COLO668 (cell line): Measurements from ENCODE around the gene MYH7.
"Not testable (repeated sequence)": the region's sequence is repeated elsewhere in the genome, so short reads cannot be mapped to it uniquely, and the experiment has no call there.

Experiments
- DNase-seq: peaks from one replicate; lab custom pipeline; 2025; ENCODE audit not compliant: unreplicated experiment; lab: John Stamatoyannopoulos, UW

MYH7 gene

GRCh38 chr14:23431486-23431885 is 4.0 kb downstream of the MYH7 start:
- no peak for DNase-seq

DNA sequence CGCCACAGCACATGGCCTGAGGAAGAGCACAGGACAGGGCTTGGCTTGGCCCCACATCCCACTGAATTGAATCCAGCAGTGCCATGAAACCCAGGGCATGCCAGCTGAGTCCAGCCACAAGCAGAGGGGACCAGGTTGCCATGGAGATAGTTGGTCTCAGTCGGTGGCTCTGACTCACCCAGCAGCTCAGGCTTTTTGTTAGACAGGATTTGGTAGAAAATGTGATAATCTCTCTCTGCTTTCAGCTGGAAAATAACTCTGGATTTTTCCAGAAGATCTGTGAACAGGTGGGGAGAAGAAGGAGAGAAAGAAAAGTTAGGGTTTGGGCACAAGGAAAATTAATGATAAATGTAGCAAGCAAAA is 4.8 kb downstream of the MYH7 start:
- DNase-seq, result no peak

- DNase-seq, result no peak
Measured at GRCh38 chr14:23430016-23430722, 5.3 kb downstream of the MYH7 start.

DNA sequence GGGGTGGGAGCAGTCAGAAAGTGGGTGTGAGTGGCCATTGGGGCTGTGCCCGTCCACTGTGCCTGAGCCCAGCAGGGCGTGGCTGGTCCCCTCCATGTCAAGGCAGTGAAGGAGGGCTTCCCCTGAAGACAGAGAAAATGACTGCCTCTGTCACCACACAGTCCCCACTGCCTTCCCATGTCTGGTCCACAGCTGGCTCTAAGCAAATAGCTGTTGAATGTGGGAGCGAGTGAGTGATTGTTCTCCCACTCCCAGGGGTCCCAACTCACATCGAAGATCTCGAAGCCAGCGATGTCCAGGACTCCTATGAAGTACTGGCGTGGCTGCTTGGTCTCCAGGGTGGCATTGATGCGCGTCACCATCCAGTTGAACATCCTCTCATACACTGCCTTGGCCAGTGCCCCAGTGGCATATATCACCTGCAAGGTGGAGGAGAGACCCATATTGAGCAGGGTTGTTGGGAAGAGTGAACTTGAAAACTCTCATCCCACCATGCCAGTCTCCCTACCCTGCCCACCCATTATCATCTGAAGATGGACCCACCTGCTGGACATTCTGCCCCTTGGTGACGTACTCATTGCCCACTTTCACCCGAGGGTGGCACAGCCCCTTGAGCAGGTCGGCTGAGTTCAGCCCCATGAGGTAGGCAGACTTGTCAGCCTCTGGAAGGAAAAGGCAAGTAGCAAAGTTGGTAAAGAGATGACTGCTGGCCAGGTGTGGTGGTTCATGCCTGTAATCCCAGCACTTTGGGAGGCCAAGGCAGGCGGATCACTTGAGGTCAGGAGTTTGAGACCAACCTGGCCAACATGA is 6.6 kb downstream of the MYH7 start:
- no peak for DNase-seq

DNA sequence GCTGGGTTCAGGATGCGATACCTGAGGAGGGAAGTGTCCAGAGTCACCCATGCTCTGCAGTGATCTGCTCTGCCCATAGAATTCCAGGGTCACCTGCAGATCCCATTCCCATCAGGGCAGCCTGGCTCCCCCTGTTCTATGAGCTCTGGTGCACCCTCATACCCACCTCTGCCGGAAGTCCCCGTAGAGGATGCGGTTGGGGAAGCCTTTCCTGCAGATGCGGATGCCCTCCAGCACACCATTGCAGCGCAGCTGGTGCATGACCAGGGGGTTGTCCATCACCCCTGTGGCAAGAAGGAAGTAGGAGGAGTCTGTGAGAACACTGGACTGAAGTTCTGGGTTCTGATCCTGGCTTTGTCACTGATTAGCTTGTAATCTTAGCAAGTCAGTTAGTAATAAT is 9.7 kb downstream of the MYH7 start:
- DNase-seq, result not testable (repeated sequence)

DNA sequence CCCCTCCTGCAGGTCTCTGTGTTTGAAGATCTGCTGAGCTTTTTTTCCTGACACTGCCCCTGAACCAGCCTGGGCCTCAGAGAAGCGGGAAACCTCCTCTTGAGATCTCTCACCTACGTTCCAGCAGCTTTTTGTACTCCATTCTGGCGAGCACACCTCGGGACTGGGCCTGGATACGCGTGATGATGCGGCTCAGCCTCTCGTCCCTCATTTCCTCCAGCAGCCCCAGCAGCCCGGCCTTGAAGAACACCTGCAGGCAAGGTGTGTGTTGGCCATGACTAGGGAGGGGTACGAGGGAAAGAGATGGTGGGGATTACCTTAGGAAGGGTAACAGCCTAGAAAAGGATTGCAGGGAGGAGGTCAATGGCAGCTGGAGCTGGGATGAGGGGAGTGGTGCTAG is 10.3 kb downstream of the MYH7 start:
- DNase-seq, result no peak

GRCh38 chr14:23423657-23424056 is 11.8 kb downstream of the MYH7 start:
- DNase-seq, result no peak

DNA sequence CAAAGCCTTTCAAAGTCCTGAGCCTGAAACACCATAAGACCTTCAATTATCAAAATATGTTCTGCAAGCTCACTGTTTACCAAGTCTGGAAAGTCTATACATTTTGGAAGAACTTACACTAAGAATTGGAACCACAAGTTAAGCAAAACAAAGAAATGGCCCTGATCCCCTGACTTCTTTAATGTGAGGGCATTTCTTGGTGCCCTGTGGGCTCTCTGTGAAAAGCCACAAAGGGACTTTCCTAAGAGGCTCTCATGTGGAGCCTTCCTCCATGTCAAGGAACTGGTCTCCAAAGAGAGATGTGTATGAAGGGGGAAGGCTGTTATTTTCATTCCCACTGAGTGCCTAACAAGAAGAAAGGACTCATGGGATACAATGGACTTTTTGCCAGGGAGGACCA is 13.9 kb downstream of the MYH7 start:
- no peak for DNase-seq

DNA sequence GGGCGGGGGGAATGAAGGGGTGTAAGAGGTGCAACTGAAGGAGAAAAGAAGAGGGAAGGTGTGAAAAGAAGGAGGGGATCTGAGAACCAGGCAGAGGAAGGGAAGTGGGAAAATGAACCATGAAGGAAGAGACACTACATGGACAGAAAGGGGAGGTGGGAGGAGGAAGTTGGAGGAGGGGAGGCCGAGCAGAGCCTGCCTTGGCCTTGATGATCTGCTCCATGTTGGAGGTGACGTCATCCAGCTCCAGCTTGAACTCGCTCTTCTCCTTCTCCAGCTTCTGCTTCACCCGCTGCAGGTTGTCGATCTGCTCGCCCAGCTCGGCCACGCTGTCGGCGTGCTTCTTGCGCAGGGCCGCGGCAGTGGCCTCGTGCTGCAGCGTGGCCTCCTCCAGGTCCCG is 15.8 kb downstream of the MYH7 start:
- DNase-seq, result not testable (repeated sequence)

- DNase-seq, result no peak
Measured at GRCh38 chr14:23418021-23418420, 17.4 kb downstream of the MYH7 start.

DNA sequence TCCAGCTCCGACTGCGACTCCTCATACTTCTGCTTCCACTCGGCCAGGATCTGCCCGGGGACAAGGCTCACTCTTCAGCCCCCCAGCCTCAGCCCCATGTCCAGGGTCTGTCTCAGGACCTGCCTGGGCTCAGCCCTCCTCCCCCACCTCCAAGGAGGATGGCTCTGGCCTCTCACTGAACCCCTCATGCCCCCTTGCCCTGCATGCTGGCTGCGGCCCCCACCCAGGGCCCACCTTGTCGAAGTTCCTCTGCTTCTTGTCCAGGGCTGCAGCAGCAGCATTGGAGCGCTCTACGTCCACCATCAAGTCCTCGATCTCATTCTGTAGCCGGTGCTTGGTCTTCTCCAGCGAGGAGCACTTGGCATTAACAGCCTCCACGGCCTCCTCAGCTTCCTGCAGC is 18.2 kb downstream of the MYH7 start:
- DNase-seq, result not testable (repeated sequence)

GRCh38 chr14:23416801-23417200 is 18.7 kb downstream of the MYH7 start:
- no peak for DNase-seq

DNA sequence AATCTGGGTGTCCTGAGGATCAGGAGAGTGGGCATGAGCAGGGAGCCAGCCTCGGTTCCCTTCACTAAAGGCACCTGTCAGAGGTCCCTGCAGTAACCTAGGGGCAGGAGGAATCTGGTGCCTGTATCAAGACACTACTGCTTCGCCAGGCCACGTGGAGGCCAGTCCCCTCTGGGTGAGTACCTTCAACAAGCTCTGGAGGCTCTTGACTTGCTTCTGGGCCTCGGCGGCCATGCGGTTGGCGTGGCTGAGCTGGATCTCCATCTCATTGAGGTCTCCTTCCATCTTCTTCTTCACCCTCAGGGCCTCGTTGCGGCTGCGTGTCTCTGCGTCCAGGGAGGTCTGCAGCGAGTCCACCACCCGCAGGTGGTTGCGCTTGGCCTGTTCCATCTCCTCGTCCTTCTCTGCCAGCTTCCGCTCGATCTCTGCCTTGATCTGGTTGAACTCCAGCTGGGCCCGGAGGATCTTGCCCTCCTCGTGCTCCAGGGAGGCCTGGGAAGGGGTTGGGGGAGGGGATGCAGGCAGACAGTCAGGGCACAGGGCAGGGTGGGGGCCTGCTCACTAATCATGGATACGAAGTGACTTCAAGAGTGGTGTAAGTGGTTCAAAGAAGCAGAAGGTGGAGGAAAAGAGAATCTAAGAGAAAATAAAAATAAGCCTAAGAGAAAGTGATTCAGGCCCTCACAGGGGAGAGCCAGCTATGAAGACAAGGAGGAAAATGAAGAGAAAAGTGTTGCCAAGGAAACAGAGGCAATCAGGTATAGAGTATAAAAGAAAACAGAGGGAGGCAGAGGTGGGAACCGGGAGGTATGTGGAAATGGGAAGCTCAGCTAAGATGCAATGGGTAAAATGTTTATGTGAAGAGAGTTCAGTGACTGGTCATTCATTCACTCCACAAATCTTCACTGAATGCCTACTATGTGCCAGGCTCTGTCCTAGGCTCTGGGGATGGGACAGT is 19.4 kb downstream of the MYH7 start:
- no peak for DNase-seq

DNA sequence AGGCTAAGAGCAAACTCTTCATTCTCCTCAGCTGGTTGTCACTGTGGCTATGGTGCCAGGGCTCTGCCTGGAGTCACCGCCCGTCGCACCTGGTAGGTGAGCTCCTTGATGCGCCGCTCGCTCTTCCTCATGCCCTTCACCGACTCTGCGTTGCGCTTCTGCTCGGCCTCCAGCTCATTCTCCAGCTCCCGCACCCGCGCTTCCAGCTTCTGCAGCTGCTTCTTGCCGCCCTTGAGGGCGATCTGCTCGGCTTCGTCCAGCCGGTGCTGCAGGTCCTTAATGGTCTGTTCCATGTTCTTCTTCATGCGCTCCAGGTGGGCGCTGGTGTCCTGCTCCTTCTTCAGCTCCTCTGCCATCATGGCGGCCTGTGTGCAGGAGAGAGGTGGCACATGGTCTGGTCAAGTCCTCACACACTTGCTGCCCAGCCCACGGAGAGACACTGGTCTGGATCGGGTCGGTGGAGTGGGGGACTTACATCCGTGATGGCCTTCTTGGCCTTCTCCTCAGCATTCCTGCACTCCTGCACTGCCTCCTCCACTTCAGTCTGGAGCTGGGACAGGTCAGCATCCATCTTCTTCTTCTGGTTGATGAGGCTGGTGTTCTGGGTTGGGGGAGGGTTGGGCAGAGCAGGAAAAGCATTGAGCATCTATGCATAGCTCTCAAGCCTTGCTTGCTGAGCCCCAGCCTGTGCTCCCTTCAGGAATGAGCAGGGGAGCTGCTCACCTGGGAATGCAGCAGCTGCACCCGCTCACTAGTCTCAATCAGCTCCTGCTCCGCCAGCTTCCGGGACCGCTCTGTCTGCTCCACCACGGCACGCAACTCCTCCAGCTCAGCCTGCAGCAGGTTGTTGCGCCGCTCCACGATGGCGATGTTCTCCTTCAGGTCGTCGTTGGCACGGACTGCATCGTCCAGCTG is 20.3 kb downstream of the MYH7 start:
- DNase-seq, result no peak

DNA sequence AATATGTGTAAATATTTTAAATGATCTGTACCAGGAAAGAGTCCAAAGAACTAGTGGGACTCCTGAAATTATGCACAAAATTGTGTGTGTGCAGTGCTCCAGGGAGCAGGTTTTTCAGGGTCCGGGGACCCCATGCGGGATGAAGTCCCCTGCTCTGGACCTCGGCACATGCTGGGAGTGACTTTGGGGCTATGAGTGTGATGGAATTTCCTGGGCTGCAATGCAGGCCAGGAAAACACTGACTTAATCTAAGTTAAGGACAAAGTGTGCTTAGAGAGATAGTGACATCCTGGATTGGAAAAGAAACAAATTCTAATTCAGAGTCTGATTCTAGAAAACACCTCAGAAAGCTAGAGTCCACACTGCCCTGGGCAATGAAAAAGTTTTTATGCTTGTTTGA is 21.2 kb downstream of the MYH7 start:
- no peak for DNase-seq

DNA sequence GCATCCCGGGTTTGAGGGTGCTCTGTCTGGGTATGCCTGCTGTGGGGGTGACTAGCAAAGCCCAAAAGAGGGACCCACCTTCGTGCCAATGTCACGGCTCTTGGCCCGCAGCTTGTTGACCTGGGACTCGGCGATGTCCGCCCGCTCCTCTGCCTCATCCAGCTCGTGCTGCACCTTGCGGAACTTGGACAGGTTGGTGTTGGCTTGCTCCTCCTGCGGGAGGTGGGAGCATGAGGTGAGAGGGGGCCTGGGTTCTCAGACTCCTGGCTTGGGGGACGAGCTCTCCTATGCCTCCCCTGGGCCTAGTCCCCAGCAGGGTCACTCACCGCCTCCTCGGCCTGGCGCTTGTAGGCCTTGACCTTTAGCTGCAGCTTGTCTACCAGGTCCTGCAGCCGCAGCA is 21.8 kb downstream of the MYH7 start:
- DNase-seq, result no peak

DNA sequence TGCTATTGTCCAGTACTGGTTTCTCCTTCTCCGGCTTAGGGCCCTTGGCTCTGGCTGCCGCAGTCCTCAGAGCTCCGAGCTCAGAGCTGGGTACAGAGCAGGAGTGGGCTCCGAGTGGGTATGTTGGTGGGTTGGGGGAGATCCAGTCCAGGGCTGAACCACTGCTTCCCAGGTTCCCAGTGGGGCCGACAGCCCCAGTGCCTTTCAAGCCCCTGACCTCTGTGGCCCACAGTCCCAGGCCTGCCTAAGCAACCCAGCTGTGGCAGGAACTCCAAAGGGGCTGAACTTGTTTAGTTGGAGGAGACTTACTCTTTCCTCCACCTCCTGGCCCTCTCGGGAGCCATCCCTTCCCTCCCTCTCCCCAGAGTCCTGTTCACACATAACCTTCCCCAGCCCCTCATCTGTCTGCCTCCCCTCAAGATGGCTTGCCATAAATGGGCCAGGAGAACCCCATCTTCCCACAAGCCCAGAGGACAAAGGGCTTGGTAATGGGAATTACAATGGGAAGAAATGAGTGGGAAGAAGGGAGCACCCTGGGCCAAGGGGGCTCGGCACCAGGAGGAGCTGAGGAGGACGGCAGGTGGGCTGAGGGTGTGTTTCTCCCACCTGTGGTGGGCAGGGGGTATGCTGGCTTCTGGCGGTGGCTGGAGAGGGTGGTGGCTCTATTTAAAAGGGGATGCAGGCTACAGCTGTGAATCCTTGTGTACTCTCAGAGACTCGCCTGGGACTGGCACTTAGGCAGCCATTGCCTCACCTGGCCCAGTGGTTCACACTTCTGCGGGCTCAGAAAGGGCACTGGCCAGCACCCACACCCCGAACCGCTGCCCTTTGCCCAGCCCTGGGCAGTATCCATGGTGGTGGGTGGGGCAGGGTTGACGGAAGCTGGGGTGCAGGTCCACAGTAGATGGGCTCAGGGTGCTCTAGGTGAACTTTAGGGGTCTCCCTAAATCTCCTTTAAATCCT is 23.6 kb downstream of the MYH7 start:
- DNase-seq, result no peak

GRCh38 chr14:23409966-23410635 is 25.4 kb downstream of the MYH7 start:
- DNase-seq, result no peak

DNA sequence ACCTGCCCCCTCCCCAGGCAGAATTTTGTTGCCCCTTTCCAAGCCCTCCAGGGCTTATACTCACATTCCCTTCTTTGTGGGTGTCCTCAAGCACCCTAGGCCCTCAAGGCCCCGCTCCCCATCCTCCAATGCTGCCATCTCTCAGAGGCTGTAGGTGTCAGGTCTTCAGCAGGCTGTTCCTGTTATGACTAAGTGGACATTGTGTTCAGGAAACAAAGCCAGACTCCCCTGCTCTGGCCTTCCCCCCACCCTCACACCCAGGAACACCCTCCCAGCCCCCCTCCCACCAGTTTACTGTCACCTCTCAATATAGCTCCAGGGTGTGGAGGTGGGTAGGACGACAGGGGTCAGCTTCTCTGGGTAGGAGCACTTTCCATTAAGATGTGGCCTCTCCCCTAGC is 26.0 kb downstream of the MYH7 start:
- DNase-seq, result no peak
